HG03066 (cell line): ENCODE measurements around the gene ARHGEF5.
"Not testable (repeated sequence)": the region's sequence is repeated elsewhere in the genome, so short reads cannot be mapped to it uniquely, and the experiment has no call there.

Experiments used
- ATAC-seq: cut with Tn5 transposase; IDR thresholded peaks from one replicate; pipeline ENCODE4 v1.9.1; 2021; ENCODE audit warnings: low read depth; ENCODE audit not compliant: unreplicated experiment

The ARHGEF5 gene

DNA sequence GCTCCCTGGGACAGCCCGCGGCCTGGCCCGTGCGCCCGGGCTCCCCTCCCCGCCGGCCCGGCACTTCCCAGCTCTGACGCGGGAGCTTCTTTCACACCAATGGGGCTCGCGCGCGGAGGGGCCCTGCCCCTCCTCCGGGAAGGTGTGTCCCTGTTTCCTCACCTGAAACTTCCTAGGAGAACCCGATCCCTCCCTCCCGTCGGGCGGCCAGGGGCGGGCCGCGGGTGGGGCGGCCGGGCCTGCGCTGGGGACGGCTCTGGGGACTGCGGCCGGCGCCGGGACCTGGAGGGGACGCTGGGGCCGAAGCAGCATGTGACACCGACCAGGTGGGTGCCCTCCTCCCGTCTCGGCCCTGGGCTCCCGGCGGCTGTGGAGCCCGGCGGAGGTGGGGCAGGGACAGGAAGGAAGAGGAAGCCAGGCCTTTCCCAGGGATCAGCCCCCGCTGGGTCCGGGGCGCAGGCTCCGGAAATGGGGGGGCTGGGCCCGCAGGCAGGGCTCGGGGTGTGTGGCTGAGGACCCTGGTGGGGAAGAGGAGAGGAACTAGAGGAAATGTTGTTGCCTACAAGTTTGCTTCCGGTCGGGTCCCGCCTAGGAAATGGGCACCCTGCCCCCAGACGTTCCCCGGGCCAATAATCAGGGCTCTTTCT lies at the start of gene ARHGEF5:
TSS of gene ARHGEF5 (plus strand) at position 227 of the 647 bp plus-strand sequence. CDS start 7,268 bp downstream, outside the sequence.
- peak; percentile 68 for ATAC-seq

DNA sequence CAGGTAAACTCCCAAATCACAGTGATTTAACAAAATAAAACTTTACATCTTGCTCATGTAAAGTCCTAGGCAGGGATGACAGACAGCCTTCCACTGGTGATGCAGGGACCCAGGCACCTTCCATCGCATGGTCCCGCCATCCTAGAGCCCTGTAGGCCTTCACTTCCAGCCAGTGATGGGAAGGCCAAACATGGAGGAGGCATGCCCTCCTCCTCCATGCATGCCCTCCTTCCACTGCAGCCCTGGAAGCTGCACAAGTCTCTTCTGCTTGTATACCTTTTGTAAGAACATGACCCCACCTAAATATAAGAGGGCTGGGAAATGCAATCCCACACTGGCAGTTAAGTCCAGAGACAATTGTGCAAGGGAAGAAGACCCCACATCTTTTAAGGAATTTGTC lies 45.5 kb upstream of the ARHGEF5 start:
- not testable (repeated sequence) for ATAC-seq

DNA sequence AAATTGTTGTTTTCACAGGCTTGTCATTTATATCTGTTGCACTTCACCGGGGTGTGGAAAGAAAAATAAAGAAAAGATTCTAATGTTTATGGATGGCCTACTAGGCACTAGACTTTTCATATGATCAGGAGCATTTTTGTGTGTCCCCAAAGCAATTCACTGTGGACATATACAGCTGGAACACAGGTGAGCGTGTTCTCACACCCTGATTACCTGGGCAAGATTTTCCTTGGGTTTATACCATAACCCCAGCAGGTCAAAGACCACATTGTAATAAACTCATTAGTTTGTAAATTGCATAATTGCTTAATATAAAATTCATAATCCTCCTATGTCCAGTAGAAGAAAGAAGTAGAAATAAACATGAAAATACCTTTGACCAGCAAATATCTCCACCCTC lies 44.0 kb upstream of the ARHGEF5 start:
- ATAC-seq, result not testable (repeated sequence)

DNA sequence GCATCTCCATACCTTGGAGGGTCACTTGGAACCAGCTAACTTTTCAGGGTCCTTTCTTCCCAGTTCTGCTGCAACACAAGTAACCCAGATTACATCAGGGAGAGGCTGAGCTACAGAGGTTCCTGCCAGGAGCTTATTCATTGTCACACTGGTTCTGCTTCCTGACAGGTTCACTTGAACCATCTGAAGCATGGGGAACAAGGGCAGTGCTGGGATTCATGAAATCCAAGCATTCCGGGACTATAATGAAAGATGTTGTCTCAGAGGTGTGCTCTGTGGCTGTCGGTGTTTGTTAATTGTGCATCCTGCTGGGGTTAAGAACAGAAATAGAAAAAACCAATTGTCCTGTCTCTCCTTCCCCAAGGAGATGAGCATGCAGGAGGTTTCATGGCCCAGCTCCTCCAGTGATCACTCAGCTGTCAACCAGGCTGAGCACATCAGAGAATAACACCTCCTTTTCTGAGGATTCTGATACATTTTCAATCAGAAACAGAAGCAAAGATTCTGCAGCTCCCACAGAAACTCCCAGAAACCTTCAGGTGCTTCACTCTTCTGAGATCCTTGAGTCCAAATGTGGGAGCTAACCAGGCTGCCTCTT lies 43.2 kb upstream of the ARHGEF5 start, which contains the start of gene OR2A1:
TSS of gene OR2A1 (plus strand) at position 548 of the 598 bp plus-strand sequence. CDS start 5,706 bp downstream, outside the sequence.
- ATAC-seq, result not testable (repeated sequence)

DNA sequence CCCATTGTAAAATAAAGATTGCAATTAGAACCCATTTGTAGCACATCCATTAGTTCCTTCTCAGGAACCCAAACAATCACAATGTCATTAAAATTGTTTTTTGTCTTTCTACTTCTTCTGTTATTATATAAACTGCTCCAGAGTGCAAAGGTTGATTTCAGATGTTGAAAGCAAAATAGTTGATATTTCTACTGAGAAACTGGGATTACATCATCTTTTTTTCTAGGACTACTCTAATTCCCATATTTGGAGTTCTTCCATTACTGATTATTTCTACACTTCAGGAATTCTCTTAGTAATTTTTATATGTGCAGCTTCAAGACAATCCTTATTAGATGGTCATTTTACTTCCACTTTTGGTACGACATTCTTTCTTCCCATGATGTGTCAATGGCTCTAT lies 37.7 kb upstream of the ARHGEF5 start:
- ATAC-seq, result not testable (repeated sequence)

DNA sequence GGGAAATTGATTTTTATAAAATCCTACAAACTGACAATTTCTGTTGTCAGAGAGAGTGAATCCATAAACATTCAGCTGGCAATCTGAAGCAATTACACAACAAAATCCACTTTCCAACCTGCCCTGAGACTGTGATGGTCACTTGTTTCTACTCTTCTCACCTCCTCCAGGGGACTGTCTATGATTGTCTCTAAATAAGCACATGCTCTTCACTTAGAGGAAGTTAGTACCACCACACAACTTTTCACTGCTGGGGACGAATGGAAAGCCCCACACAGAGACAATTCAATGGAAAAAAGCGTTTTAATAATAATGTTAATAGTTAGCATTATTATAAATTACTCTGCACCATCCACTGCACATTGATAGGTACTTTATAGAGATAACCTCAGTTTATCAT lies 35.7 kb upstream of the ARHGEF5 start:
- not testable (repeated sequence) for ATAC-seq

DNA sequence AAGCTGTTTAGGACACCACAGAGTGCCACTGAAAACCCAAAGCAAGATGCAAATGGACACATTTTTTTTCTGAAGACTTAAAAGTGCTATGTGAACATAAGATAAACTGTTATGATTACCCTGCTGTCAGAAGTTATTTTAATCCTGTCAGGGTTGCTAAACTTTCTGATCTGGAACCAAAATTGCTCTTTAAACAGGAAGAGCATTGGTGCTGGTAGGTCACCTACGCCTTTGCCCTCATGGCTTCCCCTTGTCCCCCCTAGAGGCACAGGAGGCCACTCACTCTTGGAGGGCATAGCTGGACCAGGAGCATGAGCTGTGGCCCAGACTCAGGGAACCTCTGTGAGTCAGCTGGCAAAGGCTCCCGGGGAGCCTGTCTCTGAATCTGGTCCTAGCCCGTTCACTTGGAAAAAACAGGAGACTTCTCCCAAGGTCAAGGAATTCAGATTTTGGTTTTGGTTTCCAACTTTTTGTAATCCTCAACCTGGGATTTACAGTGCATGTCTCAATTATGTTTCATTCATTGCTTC lies 33.5 kb upstream of the ARHGEF5 start:
- ATAC-seq, result not testable (repeated sequence)

DNA sequence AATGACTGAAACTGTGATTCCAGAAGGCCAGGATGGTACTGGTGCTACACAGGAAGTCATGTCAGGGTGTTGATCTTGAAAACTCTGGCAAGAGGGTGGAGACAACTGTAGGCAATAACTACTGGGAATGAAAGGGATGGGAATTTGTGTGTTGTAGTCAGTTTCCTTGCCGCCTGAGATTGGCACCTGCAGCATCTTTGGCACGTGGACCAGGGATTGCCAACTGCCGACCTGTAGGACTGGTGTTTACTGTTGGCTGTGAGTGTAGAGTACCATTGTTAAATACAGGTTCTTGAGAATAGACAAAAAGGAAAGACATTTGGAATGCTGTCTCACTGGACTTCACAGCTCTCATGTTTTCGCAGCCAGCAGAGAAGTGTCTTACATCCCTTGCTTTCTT lies 31.8 kb upstream of the ARHGEF5 start:
- ATAC-seq, result not testable (repeated sequence)

DNA sequence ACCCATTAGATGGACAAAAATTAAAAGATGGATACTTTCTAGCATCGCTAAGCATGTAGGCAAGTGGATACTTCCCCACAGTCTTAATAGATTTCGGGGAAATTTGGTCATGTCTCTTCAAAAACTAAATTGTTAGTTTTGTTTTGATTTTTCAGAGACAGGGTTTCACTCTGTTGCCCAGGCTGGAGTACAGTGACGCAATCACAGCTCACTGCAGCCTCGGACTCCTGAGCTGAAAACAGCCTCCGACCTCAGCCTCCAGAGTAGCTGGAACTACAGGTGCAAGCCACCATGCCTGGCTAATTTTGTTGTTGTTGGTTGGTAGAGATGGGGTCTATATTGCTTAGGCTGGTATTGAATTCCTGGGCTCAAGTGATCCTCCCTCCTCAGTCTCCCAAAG lies 29.3 kb upstream of the ARHGEF5 start:
- ATAC-seq, result not testable (repeated sequence)

DNA sequence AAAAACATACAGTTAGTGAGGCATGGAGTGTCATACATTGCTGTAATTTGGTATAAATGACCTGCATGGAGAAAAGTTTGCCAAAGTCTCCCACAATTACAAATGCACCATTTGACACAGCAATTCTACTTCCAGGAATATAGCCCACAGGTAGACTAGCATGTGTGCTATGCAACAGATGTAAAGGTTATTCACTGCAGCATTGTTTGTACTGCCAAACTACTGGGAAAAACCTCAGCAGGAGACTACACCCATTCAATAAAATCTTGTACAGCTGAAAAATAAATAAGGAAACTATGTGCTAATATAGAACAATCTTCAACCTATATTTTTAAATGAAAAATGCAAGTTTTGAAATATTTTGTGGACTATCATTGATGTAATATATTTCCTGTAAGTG lies 25.2 kb upstream of the ARHGEF5 start:
- not testable (repeated sequence) for ATAC-seq

DNA sequence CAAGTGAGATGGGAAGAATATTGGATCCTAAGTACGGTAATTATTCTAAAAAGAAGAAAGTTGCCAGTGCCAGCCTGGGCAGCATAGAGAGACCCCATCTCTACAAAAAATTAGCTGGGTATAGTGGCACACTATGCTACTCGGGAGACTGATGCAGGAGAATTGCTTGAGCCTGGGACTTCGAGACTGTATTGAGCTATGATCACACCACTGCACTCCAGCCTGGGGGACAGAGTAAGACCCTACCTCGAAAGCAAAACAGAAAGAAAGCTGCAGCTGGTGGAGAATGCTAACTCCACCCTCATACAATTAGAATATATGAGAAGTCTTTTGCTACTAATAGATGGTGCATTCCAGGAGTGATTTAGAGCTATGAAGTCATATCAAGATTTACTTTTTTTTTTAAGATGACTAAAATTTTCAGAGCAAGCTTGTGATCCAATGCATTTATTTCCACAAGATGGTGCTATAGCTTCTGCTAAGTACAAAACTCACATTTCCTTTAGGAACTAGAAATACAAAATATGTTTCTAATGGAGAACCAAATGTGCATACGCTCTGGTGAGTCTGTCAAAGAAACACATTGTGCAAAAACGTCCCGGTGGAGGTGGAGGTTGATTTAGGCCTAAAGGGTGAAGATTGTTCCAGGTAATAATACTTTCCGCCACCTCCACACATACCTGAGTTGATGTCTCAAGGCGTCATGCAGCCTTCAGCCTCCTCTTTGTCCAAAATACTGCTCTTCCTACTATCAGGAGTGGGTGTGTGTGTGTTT lies 23.8 kb upstream of the ARHGEF5 start:
- not testable (repeated sequence) for ATAC-seq

DNA sequence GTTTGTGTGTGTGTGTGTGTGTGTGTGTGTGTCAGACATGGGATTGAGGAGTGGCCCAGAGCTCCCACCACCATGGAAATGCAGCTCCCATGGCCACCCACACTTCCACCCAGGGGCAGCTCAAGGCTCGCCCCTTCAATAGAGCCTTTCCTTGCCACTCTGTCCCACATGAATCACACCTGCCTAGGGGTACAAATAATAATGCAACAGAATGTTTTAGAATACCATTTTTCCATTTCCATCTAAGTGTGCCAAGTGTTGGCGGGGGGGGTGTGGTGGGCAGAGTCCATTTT lies 23.3 kb upstream of the ARHGEF5 start:
- not testable (repeated sequence) for ATAC-seq

DNA sequence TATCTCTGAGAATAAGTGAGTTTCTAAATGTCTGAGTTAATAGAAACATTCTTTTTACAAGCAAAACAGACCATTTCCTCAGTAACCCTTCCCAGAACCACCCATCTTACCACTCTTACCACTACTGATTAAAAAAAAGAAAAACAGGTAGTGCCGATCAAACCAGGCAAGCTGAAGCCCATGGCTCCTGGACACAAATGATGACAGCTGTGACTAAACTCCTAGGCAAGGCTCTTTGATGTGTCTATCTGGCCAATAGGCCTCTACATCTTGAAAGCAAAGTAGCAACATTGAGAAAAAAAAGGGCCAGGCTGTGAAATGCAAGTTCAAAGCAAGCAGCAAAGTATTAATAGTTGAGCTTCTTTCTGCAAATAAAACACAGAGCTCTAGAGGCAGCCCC lies 6.6 kb upstream of the ARHGEF5 start:
- ATAC-seq, result peak; percentile 25

DNA sequence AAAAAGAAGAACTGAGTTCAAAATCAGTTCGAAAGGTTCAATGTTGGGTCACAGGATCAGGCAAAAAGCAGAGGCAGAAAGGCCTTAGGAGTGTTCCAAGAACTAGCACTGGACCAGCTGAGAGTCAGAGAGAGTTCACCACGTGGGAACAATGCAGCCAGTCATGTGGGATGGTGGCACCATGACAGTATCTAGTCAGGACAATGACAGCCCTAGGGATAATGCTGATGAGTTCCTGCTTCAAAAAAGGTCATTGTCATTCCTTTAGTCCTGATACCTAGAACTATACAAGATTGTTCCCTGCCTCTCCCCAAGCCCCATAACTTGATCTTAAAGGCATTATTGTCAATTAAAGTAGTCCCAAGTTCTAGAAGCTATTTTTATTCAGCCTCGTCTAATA lies 3.5 kb upstream of the ARHGEF5 start:
- ATAC-seq, result not testable (repeated sequence)

DNA sequence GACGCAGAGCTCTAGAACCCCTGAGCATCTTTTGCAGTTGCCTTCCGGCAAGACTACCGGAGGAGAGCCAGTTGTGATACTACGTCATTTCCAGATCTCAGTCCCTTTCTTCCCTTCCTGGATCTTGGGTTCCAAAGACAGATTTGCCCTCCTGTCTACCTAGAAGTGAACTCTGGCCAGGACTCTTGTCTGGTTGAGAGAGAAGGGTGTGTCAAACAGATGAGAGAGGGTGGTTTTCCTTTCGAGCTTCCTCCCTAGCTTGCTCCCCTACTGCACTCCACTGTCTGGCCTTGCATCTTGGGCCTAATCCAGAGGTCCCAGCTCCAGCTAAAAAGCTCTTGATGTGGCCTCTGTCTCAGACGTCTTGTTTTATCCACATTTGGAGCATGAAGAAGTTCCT lies 983 bp downstream of the ARHGEF5 start:
- ATAC-seq, result not testable (repeated sequence)

DNA sequence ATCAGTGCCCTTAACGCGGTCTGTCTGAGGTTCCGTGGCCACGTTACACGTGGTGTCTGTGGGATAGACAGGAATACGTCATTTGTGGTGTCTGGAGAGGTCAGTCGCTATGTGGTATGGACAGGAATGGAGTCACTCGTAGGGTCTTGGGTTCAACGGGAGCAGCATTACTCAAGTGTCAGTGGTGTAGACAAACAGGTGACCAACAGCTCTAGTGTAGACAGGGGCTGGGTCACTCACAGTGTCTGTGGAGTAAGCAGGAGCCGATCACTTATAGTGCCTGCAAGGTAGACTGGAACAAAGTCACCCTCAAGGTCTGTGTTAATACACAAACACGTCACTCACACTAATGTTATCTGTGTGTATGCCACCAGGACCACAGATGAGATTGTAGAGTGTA lies 1.7 kb downstream of the ARHGEF5 start:
- not testable (repeated sequence) for ATAC-seq

DNA sequence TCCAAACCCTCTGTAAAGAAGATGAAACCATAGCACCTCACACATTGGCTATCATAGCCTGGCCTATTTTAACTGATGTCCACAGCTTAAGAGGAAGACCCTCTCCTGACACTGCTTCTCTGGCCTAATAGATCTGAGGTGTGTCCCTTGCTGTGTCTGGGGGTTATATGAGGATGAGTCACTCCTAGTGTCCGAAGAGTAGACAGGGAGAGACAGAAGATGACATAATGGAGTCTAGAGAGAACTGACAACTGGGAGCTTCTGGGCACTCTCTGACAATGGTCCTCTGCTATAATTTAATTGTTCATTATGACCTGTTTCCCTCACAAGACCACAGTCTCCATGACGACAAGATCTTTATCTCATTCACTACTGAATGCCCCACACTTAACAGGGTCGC lies 6.9 kb downstream of the ARHGEF5 start:
- ATAC-seq, result not testable (repeated sequence)

DNA sequence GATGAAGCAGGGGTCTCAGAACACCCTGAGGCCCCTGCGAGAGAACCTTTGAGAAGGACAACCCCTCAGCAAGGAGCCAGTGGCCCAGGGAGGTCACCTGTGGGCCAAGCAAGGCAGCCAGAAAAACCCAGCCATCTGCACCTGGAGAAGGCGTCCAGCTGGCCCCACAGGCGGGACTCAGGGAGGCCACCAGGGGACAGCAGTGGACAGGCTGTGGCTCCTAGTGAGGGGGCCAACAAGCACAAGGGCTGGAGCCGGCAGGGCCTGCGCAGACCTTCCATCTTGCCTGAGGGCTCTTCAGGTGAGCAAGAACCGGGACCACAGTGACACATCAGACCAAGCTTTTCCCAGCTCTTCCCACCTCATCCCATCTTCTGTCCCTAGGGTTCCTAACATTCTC lies 10.3 kb downstream of the ARHGEF5 start:
- ATAC-seq, result not testable (repeated sequence)

DNA sequence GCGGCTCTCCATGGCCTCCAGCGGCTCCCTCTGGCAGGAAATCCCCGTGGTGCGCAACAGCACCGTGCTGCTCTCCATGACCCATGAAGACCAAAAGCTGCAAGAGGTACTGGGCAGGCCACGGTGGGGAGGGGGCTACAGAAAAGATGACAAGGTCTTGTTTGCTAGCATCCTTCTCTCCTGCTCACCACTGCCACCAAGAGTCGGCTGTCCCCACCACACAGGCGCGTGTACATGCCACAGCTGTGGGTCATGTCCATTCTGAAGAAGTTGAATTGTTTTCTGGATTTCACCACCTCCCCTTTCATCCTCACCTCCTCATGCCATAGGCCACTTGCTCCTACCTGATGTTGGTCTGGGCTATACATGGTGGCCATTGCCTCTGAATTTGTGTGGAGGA lies 12.0 kb downstream of the ARHGEF5 start:
- not testable (repeated sequence) for ATAC-seq

DNA sequence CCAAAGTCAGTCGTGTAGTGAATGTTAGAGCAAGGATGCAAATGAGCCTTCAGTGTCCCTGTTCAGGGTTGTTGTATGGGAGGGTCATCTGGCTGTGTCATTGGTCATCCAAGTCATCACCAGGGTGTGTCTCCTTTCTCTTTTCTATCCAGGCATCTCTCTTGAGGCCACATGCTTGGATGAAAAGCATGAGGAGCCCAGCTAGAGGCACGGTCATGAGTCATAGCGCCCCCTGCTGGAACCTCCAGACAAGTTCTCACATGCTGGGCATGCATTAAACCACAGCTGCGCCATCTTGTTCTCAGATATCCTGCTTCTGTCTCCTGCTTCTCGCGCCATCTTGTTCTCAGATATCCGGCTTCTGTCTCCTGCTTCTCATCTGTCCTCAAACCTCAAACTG lies 14.0 kb downstream of the ARHGEF5 start:
- not testable (repeated sequence) for ATAC-seq

DNA sequence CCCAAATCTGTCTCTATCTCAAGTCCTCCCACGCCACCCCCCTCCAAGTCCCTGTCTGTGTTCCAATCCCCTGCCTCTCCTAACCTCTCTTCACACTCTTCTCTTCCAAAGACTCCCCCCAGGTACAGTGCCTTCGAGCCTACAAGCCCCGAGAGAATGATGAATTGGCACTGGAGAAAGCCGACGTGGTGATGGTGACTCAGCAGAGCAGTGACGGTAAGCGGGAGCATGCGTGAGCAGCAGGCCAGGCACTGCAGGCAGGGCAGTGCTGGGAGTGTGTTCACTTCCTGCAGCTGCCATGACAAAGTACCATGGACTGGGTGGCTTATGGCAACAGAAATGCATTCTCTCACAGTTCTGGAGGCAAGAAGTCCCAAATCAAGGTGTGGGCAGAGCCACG lies 23.4 kb downstream of the ARHGEF5 start:
- no peak for ATAC-seq
